ENCODE data around the gene RAB12. TPM values are rescaled to one million over a fixed set of nuclear protein-coding genes. Genes with fewer than 3 reads are reported as not detected.

The RAB12 gene
- total RNA-seq, 1 experiment from 2014 or later = 61.8 TPM

DNA sequence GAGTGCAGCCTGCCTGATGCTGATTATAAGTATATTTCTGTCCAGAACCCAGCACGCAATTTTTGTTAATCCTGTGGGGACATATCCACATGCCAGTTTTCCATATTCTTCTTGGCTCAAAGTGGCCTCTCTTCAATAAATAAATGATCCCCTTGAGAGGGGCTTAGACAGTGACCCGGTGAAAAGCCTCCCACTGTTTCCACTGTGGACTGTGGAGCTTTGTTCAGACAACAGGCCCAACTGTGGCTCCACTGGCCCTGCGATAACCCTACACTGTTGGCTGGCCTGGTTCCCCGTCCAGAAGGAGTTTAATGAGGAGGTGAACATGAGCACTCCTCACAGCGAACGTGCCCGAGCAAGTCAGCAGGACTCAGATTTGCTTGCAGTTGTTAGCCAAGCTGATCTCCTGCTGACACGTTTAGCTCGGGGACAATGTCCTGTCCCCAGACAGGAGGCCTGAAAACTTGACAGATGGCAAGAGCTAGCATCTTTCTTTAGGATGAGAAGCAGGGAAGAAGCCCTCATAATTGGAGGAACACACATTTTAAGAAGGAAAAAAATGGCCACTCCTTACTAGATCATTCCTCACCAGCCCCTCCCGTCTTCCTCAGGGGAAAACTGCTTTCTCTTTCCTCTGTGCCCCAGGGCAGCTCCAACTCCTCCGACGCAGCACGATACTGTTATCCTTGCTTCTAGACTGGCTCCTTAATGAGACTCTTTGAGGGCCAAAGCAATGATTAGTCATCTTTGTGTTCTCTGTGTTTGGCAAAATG, 76.1 kb downstream of the RAB12 start:
- peak; percentile 94 for DNase-seq (ENCODE audit: low read depth)

DNA sequence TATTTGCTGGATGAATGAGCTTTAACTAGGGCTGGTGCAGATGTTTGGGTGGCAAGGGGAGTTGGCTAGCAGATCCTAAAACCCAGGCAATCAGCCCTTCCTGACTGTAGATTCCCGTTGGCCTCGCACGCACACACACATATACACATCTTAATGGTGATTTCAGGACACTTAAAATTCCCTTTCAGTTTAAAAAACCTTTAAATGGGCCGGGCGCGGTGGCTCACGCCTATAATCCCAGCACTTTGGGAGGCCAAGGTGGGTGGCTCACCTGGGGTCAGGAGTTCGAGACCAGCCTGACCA, 76.6 kb downstream of the RAB12 start:
- no peak for DNase-seq (ENCODE audit: low read depth)

DNA sequence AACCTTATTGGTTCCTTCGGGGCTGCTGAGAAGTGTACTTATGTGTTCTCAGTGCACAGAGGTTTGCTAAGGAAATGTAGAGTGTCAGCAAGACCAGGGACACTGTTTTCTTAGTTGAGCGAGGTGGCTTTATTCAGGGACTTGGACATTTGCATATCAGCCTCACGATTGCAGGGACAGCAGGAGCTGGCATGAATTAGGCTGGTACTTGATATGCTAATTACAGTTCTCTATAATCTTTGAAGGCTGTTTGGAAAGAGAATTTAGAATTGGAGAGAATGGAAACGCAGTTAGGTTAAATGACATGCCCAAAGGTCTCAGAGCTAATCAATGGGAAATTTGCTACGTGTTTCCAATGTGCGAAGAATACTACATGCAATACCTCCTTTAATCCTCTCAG, 77.4 kb downstream of the RAB12 start:
- DNase-seq (ENCODE audit: low read depth) = no peak

DNA sequence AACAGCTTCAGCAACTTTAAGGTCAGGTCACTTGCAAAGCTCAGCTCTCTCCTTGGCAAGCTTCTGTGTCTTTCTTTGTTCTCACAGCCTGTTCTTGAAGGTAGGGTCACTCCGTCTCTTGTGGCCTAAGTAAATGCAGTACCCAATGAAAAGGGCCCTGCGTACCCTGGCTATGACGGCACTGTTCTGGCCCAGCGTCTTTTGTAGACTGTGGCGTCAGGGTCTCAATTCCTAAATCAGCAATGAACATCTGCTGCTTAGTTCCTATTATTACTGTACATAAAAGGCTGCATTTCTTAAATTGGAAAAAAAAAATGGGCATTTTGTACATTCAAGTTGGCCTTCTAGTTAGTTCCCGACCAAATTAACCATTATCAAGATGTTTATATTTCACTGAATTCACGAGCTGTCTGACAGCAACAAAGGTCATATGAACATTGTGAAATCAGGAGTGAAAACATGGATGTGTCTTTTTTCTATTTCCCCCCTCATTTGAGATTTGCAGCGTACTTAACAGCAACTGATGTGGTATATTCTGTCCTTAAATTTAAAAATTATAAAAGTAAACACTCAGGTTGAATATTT, 79.1 kb downstream of the RAB12 start:
- no peak for DNase-seq (ENCODE audit: low read depth)

DNA sequence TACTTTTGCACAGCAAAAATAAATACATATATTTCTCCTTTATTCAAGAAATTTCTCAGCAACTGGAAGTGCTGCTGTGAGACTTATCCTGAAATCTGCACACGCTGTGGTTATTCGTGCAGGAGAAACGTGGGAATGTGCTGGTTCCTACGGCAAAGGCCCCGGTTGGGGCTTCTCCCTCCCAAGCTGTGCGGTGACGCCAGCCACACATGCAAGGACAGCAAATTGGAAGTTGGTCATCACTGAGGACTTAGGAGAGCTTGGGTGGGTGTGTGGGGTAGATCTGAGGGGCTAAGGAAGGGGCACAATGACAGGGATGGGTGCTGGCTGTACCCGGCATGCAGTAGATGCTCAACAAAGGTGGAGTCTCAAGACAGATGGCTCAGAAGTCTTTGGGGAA, 79.6 kb downstream of the RAB12 start:
- no peak for DNase-seq (ENCODE audit: low read depth)

Other genes starting within 250 kb of the RAB12 start
- 7.6 and 9.3 TPM in 2 replicates for gene MTCL1, start 96.1 kb downstream of the RAB12 start, total RNA-seq (2014; rRNA removed; shearing (Covaris generic))